Measurements from ENCODE around the gene NCOA7. TPM values are rescaled to one million over a fixed set of nuclear protein-coding genes. Genes with fewer than 3 reads are reported as not detected.

The NCOA7 gene
- total and polyA plus RNA-seq, 9 of the 15 experiments (the other 6 are each of a cell fraction or from before 2014, with no cell fraction given) = 5.8 to 14.6 (median 9.3) TPM

- TF ChIP-seq NCOR1 (IDR thresholded peaks at IDR 0.05) (peak; percentile 28; the same call in 1 of the 2 replicates), LARP7 (IDR thresholded peaks at IDR 0.05) (peak; percentile 32; the same call in 1 of the 2 replicates), NR2C2 (CRISPR knock-in tag; IDR thresholded peaks at IDR 0.05) (no peak), NR2C2 (tag; IDR thresholded peaks at IDR 0.05) (no peak; the same call in 1 of the 2 replicates), KLF6 (CRISPR knock-in tag; IDR thresholded peaks at IDR 0.05; ENCODE audit: borderline replicate concordance) (0 out of 2 replicates have a peak, but pooled peaks have one; percentile 10), MTA1 (IDR thresholded peaks at IDR 0.05; ENCODE audit: borderline replicate concordance) (0 out of 2 replicates have a peak, but pooled peaks have one; percentile 24), SPI1 (IDR thresholded peaks at IDR 0.05; ENCODE audit: borderline replicate concordance, low read depth, low read length) (no peak), GATAD2A (IDR thresholded peaks at IDR 0.05) (0 out of 2 replicates have a peak, but pooled peaks have one; percentile 9), CHCHD3 (CRISPR knock-in tag; IDR thresholded peaks at IDR 0.05) (no peak), MEIS2 (IDR thresholded peaks at IDR 0.05; ENCODE audit: partially characterized antibody) (peak; percentile 77), HMBOX1 (IDR thresholded peaks at IDR 0.05) (peak; percentile 38; the same call in 1 of the 2 replicates), ZNF592 (IDR thresholded peaks at IDR 0.05) (peak; percentile 52), CBFA2T3 (IDR thresholded peaks at IDR 0.05) (peak; percentile 58), ZNF316 (IDR thresholded peaks at IDR 0.05) (peak; percentile 85), ARNT (IDR thresholded peaks at IDR 0.05) (0 out of 4 replicates have a peak, but pooled peaks of 1 of the 2 experiments have one; percentile 14), TCF7L2 (IDR thresholded peaks at IDR 0.05; ENCODE audit: low read depth, low read length) (no peak), ARID3A (IDR thresholded peaks at IDR 0.05; ENCODE audit: borderline replicate concordance, low read depth, low read length) (peak; percentile 91)
Observed at GRCh38 chr6:125945378-125946141, 154.8 kb downstream of the NCOA7 start (continued).
